Endothelial cell of umbilical vein (primary cell): ENCODE measurements around the gene FAM131C. TPM values are rescaled to one million over a fixed set of nuclear protein-coding genes. Genes with fewer than 3 reads are reported as not detected.

Experiments
- BruUV-seq: library from RNA; stranded (reverse); fragments of 400-500 nt; replicated peaks from 2 replicates; lab custom pipeline; 2021; lab: Mats Ljungman, UMichigan
- CTCF ChIA-PET: fragments of 300-600, 350-600 bp; sonication (Branson Sonifier 250); formaldehyde crosslinking; loops from one replicate; lab custom pipeline; 2021; ENCODE audit warnings: antibody characterized with exemption, inconsistent platforms; lab: Charles Lee
- POLR2A ChIA-PET: fragments of 300-600, 350-600 bp; sonication (Branson Sonifier 250); formaldehyde crosslinking; loops from one replicate; lab custom pipeline; 2021; ENCODE audit warnings: antibody characterized with exemption, inconsistent platforms; lab: Charles Lee
- DNase-seq: peaks from one replicate; pipeline ENCODE4 v3.0.0-alpha.2; 2011; ENCODE audit warnings: low read depth, low spot score
- FAIRE-seq: peaks from 2 replicates; lab custom pipeline; 2011; peaks lifted over from hg19 to GRCh38; lab: Jason Lieb, UNC
- H2AFZ ChIP-seq: 2 replicates; pipeline ENCODE4 v1.6.0; 2012; ENCODE audit warnings: low read depth, low read length, control low read depth, inconsistent platforms
- H3K27ac ChIP-seq: 2 replicates; pipeline ENCODE4 v1.5.1; 2011; ENCODE audit warnings: low read depth, mild to moderate bottlenecking, control low read depth, low read length, moderate library complexity; ENCODE audit not compliant: insufficient read depth
- H3K27me3 ChIP-seq, 2 experiments: 2 replicates each; pipeline versions ENCODE4 v1.6.0 to v1.6.1; 2011; ENCODE audit warnings: low read length in 2 of 2, mixed read lengths in 1 of 2; ENCODE audit not compliant: control insufficient read depth in 2 of 2, insufficient read depth in 2 of 2
- H3K36me3 ChIP-seq, 2 experiments: 2 replicates in 1 of 2; 3 replicates in 1 of 2; pipeline ENCODE4 v1.5.1; 2011; ENCODE audit warnings: low read length in 2 of 2, mild to moderate bottlenecking in 1 of 2, moderate library complexity in 1 of 2; ENCODE audit not compliant: control insufficient read depth in 2 of 2, insufficient read depth in 2 of 2; ENCODE audit errors: extremely low read depth in 1 of 2
- H3K4me1 ChIP-seq: 3 replicates; pipeline ENCODE4 v1.5.1; 2011; ENCODE audit warnings: mild to moderate bottlenecking, low read length; ENCODE audit not compliant: control insufficient read depth, insufficient read depth; ENCODE audit errors: extremely low read depth
- H3K4me2 ChIP-seq: 2 replicates; pipeline ENCODE4 v1.6.1; 2011; ENCODE audit warnings: low read length, control low read depth, mixed read lengths; ENCODE audit not compliant: insufficient read depth
- H3K4me3 ChIP-seq, 3 experiments: fragments of 200-600 bp in 1 of 3; sonication (generic), shearing (Covaris generic) in 1 of 3; replicated peaks in 1 of 3; 2 replicates each; pipeline ENCODE4 v1.5.1; 2011 to 2016; ENCODE audit warnings: control low read depth in 3 of 3, low read length in 3 of 3, mild to moderate bottlenecking in 2 of 3, inconsistent platforms in 1 of 3, low read depth in 1 of 3, moderate library complexity in 1 of 3; ENCODE audit not compliant: insufficient read depth in 1 of 3
- H3K79me2 ChIP-seq: 2 replicates; pipeline ENCODE4 v1.6.0; 2012; ENCODE audit warnings: low read length, inconsistent platforms; ENCODE audit not compliant: control insufficient read depth, insufficient read depth
- H3K9ac ChIP-seq: replicated peaks from 2 replicates; pipeline ENCODE3; 2011; ENCODE audit warnings: low read length, control low read depth; ENCODE audit not compliant: insufficient read depth; ENCODE audit errors: extremely low read depth
- H3K9me1 ChIP-seq: replicated peaks from 3 replicates; pipeline ENCODE4 v1.6.0; 2011; ENCODE audit warnings: mild to moderate bottlenecking, low read length; ENCODE audit not compliant: control insufficient read depth, insufficient read depth; ENCODE audit errors: extremely low read depth
- H3K9me3 ChIP-seq: replicated peaks from 2 replicates; pipeline ENCODE4 v1.5.1; 2012; ENCODE audit warnings: low read length, inconsistent platforms; ENCODE audit not compliant: control insufficient read depth, insufficient read depth
- H4K20me1 ChIP-seq: replicated peaks from 2 replicates; pipeline ENCODE3; 2011; ENCODE audit warnings: mild to moderate bottlenecking, low read length; ENCODE audit not compliant: control insufficient read depth, insufficient read depth; ENCODE audit errors: extremely low read depth
- FOS ChIP-seq: IDR thresholded peaks from 2 replicates; pipeline ENCODE4 v1.6.1; 2011; ENCODE audit warnings: mild to moderate bottlenecking, low read length, moderate library complexity, borderline replicate concordance; ENCODE audit not compliant: insufficient read depth
- GATA2 ChIP-seq: IDR thresholded peaks from 2 replicates; pipeline ENCODE4 v1.7.0; 2011; ENCODE audit warnings: low read depth, mild to moderate bottlenecking, moderate library complexity, mixed read lengths, low read length; ENCODE audit not compliant: insufficient read length, insufficient read depth
- JUN ChIP-seq: IDR thresholded peaks from 2 replicates; pipeline ENCODE4 v1.6.1; 2011; ENCODE audit warnings: borderline replicate concordance, low read depth; ENCODE audit not compliant: insufficient read length, insufficient read depth
- POLR2AphosphoS5 ChIP-seq: IDR thresholded peaks from 2 replicates; pipeline ENCODE4 v1.6.1; 2012; ENCODE audit warnings: low read depth, mild to moderate bottlenecking, control low read depth, low read length, moderate library complexity; ENCODE audit not compliant: insufficient read depth
- dilution Hi-C: fragments of 300-500 bp; cut with MboI; formaldehyde crosslinking; loops from one replicate; pipeline ENCODE4 v1.15.0; 2019; ENCODE audit warnings: low sequenced_read_pairs; ENCODE audit not compliant: extremely low pct_ligation_motif_present
- intact Hi-C: fragments of 100-400 bp; cut with micrococcal nuclease; formaldehyde crosslinking; loops from one replicate; pipeline ENCODE4 v1.10.0; 2022
- polyA plus RNA-seq, 4 experiments: library from polyadenylated mRNA; depleted of rRNA in 3 of 4; stranded (reverse) in 3 of 4; unstranded in 1 of 4; fragments of >200 nt; gene quantifications; 2 replicates each; pipeline versions ENCODE4 v1.2.1 to v1.2.3, GENCODE V29; 2011 to 2012; ENCODE audit warnings: missing spikeins in 1 of 4
- total RNA-seq: library from RNA; stranded (reverse); gene quantifications from 2 replicates; pipeline ENCODE4 v1.2.3, GENCODE V29; 2021

The FAM131C gene
- total and polyA plus RNA-seq, 2 donors (not counting 3 experiments of a cell fraction or from before 2014, with no cell fraction given): 0.23 TPM; not detected in 1

DNA sequence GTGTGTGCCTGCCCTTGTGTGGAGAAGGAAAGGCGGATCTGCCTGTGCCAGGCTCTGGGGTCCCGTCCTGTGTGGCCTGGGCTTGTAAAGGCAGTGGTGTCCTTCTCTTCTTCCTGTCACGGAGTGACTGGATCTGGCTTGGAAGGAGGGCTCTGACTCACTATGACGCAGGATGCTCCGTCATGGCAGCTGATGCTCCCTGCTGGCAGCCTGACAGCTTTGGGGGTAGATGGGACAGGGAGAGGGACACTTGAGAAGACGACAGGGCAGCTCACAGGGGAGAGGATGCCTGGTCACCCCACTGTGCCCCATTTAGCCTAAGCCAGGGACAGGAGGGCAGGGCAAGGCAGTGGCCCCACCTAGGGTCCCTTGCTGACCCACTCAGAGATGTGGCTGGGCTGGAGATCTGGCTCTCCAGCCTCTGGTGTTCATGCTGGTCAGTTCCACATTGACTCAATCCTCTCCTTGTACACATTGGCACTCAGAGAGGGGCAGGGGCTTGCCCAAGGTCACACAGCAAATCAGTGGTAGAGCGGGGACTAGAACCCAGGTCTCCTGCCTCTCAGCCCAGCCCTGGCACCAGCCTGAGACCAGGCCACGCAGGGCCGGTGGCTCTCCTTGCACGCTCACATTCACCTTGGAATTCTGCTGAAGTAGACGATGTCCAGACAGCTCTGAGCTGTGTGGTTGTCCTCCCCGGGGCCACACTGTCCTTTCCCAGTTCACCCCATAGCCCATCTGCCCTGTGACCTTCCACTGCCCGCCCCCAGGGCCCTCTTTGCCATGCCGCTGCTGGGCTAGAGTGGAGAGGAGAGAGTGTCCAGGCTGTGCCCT lies 2.8 kb upstream of the FAM131C start:
- no peaks in the 10 kb centered on the region for H3K79me2 ChIP-seq
- no peaks in the 10 kb centered on the region for H4K20me1 ChIP-seq
- TF ChIP-seq JUN: peak; percentile 34
- peak; percentile 22 for TF ChIP-seq POLR2AphosphoS5
- peak; percentile 52 for TF ChIP-seq FOS
- no peak for TF ChIP-seq GATA2
- dilution Hi-C loops: no loop called here
- CTCF ChIA-PET: interaction anchor here (1.0 to 13.2 kb wide), 3 partner anchors 111 to 168 kb away, joined by 3 to 353 read pairs (median 179); no protein-coding TSS in a partner anchor
- no peak overlapping the region for H3K9ac ChIP-seq
- POLR2A ChIA-PET: no interaction called here
- no peaks in the 10 kb centered on the region for H3K27me3 ChIP-seq
- H3K4me2 ChIP-seq: no peak overlapping the region
- peak; percentile 31 for FAIRE-seq
- no peak overlapping the region for H3K4me3 ChIP-seq
- no peaks in the 10 kb centered on the region for H3K36me3 ChIP-seq
- H3K9me1 ChIP-seq: no peaks in the 10 kb centered on the region
- peak overlapping the region; percentile 40 for H2AFZ ChIP-seq
- no peaks in the 10 kb centered on the region for H3K9me3 ChIP-seq
- intact Hi-C loops: no loop called here
- peaks cover 13% of the 10 kb centered on the region for H3K4me1 ChIP-seq
- peak; percentile 44 for DNase-seq
- peak overlapping the region; percentile 38 for H3K27ac ChIP-seq
- BruUV-seq: no TSS peak

DNA sequence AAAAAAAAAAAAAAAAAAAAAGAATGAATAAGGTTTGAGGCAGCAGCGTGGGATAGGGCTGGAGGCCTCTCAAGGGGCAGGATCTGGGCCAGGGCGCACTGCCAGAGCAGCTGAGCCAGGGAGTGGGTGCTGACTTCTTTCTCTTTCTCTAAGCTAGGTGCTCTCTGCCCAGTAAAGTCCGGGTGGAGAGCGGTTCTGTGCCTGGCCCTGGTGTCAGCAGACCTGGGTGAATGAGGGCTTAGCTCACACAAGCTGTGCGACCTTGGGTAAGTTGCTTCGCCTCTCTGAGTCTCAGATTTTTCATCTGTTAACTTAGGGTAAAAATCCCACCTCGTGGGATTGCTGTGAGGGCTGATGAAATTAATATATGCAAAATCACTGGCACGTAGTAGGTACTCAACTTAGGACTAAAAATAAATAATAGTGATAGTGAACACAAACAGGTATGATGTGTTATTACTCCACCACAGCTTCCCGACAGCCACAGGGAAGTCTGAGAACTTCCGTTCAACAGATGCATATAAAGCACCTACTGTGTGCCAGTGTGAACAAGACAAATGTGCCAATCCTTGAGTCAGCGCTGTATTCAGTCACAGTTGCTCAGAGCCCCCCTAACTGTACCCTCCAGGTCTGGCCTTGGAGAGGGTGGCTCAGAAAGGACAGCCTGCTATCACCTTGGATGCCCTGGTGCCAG lies 2.0 kb upstream of the FAM131C start:
- intact Hi-C loops (no loop called here), dilution Hi-C loops (no loop called here)
- Histone ChIP-seq H3K9me3 (no peaks in the 10 kb centered on the region), H3K4me2 (no peak overlapping the region), H3K27ac (peak overlapping the region; percentile 38), H3K27me3 (no peaks in the 10 kb centered on the region), H3K79me2 (no peaks in the 10 kb centered on the region), H3K4me1 (peaks cover 13% of the 10 kb centered on the region), H2AFZ (peak overlapping the region; percentile 40), H4K20me1 (no peaks in the 10 kb centered on the region), H3K9ac (no peak overlapping the region), H3K9me1 (no peaks in the 10 kb centered on the region), H3K36me3 (no peaks in the 10 kb centered on the region), H3K4me3 (no peak overlapping the region)
- ChIA-PET CTCF (interaction anchor here (0.7 to 13.2 kb wide), 3 partner anchors 49 to 169 kb away, joined by 3 to 179 read pairs (median 3); no protein-coding TSS in a partner anchor), POLR2A (interaction anchor here (0.7 kb wide), 1 partner anchor 320 kb away, joined by 5 read pairs; no protein-coding TSS in a partner anchor)
- BruUV-seq: TSS peak; percentile 87
- no peak for DNase-seq
- TF ChIP-seq GATA2: no peak
- FAIRE-seq: no peak
